Prostate gland (tissue), 2 donors: ENCODE results near the gene GABRE.

ENCODE experiments used
- POLR2A ChIP-seq: fragments of 450-650 bp; IDR thresholded peaks from one replicate; pipeline ENCODE4 v1.6.1; 2016; ENCODE audit warnings: antibody characterized with exemption, mild to moderate bottlenecking
- POLR2AphosphoS5 ChIP-seq: sonication (generic); formaldehyde crosslinking; IDR thresholded peaks from one replicate; pipeline ENCODE4 v1.6.1; 2017; ENCODE audit warnings: antibody characterized with exemption
- TF ChIP-seq, protein P1 (sequence below), 4 experiments: fragments of 200-600 bp in 2 of 4; fragments of 450-650 bp in 2 of 4; sonication (generic) in 2 of 4; IDR thresholded peaks; 1 replicate in 3 of 4; 2 replicates in 1 of 4; pipeline ENCODE4 v1.5.1; 2016 to 2019; ENCODE audit warnings: antibody characterized with exemption in 4 of 4, mild to moderate bottlenecking in 2 of 4, moderate library complexity in 2 of 4

DNA sequence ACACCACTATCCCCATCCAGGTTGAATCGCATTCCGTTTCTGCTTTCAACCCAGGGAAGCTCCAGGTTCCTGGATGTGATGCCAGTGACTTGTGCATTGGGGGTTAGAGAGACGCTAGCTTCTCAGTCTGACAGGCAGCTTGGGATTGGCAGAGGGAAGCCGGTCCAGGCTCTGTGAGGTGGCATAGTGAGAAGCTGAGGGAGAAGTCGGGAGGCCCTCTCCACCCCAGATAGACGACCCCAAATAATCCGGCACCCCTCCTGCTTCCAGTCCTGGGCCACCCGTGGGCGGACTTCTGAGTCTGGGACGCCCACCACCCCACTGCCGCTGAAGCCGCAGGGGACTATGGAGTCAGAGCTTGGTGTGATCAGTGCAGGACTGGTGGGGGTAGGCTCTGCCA lies 54.4 kb downstream of the GABRE start:
- TF ChIP-seq, protein P1, sequence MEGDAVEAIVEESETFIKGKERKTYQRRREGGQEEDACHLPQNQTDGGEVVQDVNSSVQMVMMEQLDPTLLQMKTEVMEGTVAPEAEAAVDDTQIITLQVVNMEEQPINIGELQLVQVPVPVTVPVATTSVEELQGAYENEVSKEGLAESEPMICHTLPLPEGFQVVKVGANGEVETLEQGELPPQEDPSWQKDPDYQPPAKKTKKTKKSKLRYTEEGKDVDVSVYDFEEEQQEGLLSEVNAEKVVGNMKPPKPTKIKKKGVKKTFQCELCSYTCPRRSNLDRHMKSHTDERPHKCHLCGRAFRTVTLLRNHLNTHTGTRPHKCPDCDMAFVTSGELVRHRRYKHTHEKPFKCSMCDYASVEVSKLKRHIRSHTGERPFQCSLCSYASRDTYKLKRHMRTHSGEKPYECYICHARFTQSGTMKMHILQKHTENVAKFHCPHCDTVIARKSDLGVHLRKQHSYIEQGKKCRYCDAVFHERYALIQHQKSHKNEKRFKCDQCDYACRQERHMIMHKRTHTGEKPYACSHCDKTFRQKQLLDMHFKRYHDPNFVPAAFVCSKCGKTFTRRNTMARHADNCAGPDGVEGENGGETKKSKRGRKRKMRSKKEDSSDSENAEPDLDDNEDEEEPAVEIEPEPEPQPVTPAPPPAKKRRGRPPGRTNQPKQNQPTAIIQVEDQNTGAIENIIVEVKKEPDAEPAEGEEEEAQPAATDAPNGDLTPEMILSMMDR (IDR thresholded peaks at IDR 0.05) = no peak
- TF ChIP-seq POLR2AphosphoS5 = no peak
- TF ChIP-seq POLR2A = no peak
